Activated T-cell treated with anti-CD3 and anti-CD28 coated beads, Interleukin-2, amount 50 U/mL, for 1 hour (primary cell): ENCODE results near the gene CCR5.
"Not testable (repeated sequence)": the region's sequence is repeated elsewhere in the genome, so short reads cannot be mapped to it uniquely, and the experiment has no call there.

Experiments used
- DNase-seq: peaks from one replicate; pipeline ENCODE4 v3.0.0-alpha.2; 2020

CCR5 gene

GRCh38 chr3:46370839-46371518 lies at the start of gene CCR5:
CCR5 (plus strand) TSS chr3:46370946; CDS start chr3:46372903, 1,957 bp downstream.
- DNase-seq, result no peak

GRCh38 chr3:46321461-46322104 lies 49.2 kb upstream of the CCR5 start:
- DNase-seq, result no peak

GRCh38 chr3:46324036-46324435 lies 46.7 kb upstream of the CCR5 start:
- no peak for DNase-seq

GRCh38 chr3:46325645-46326300 lies 45.0 kb upstream of the CCR5 start:
- no peak for DNase-seq

- DNase-seq, result not testable (repeated sequence)
Measured at GRCh38 chr3:46330676-46331075, 40.1 kb upstream of the CCR5 start.

GRCh38 chr3:46334741-46335478 lies 35.8 kb upstream of the CCR5 start:
- no peak for DNase-seq

GRCh38 chr3:46335541-46335940 lies 35.2 kb upstream of the CCR5 start:
- DNase-seq, result no peak

- DNase-seq, result no peak
Measured at GRCh38 chr3:46337911-46338310, 32.8 kb upstream of the CCR5 start.

- DNase-seq, result no peak
Measured at GRCh38 chr3:46338840-46339239, 31.9 kb upstream of the CCR5 start.

GRCh38 chr3:46344476-46344875 lies 26.3 kb upstream of the CCR5 start:
- DNase-seq, result no peak

GRCh38 chr3:46348823-46349482 lies 21.8 kb upstream of the CCR5 start:
- no peak for DNase-seq

GRCh38 chr3:46349484-46350261 lies 21.1 kb upstream of the CCR5 start:
- no peak for DNase-seq

GRCh38 chr3:46350262-46350565 lies 20.5 kb upstream of the CCR5 start:
- no peak for DNase-seq

GRCh38 chr3:46351646-46352045 lies 19.1 kb upstream of the CCR5 start:
- DNase-seq, result no peak

- no peak for DNase-seq
Measured at GRCh38 chr3:46353090-46353489, 17.7 kb upstream of the CCR5 start.

GRCh38 chr3:46353647-46354410 lies 16.9 kb upstream of the CCR5 start, which contains the start of gene CCR2:
CCR2 (plus strand) TSS chr3:46354111; CDS start chr3:46357528, 3,417 bp downstream.
- no peak for DNase-seq

- DNase-seq, result no peak
Measured at GRCh38 chr3:46354478-46354877, 16.3 kb upstream of the CCR5 start.

GRCh38 chr3:46354984-46355383 lies 15.8 kb upstream of the CCR5 start:
- DNase-seq, result no peak

GRCh38 chr3:46356276-46356675 lies 14.5 kb upstream of the CCR5 start:
- no peak for DNase-seq

- no peak for DNase-seq
Measured at GRCh38 chr3:46356909-46357308, 13.8 kb upstream of the CCR5 start.

GRCh38 chr3:46358466-46358865 lies 12.3 kb upstream of the CCR5 start:
- DNase-seq, result no peak
